ENCODE results near the gene CTNNA1.

The CTNNA1 gene

DNA sequence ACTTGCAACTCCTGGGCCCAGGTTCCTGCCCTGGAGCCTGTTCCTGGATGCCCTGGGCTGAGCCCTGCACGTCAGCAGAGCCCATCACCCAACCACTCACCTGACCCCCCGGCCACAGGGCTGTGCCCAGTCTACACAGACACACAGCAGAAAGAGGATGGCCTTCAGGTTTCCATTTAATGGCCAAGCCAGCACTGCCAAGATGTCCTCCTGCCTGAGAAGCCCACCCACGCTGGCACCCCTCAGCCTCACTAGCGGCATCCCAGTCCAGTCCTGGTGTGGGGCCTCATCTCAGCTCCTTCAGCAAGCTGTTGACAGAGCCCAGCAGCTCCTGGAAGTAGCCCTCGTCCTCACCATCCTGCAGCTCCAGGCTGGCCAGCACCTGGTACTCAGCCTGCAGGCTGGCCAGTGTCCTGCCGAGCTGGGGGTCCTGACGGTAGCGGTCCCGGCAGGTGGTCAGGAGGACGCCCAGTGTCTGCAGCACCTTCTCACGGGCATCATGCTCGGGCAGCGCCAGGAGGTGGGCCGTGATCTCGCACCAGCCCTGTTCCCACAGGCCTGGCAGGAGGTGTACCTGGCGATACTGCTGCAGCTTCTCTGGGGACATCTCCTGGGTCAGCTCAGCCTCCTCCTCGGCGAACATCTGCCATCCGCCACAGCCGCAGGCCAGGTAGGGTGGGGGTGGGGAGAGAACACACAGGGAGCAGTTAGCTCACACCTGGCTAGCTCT lies 193.8 kb downstream of the CTNNA1 start:
- H3K4me3 ChIP-seq (replicated peaks; ENCODE audit: low read depth, low read length): no peak overlapping the region
- peaks cover 26% of the 10 kb centered on the region for H3K36me3 ChIP-seq (ENCODE audit: control insufficient read depth, insufficient read depth, low read length)
- DNase-seq (ENCODE audit: extremely low read depth, insufficient read length): no peak
- H3K27me3 ChIP-seq (replicated peaks; ENCODE audit: control insufficient read depth, insufficient read depth, low read length): no peaks in the 10 kb centered on the region
- no peak for TF ChIP-seq CTCF (IDR thresholded peaks at IDR 0.05; ENCODE audit: insufficient read depth, low read length, poor library complexity, severe bottlenecking)

- Histone ChIP-seq H3K27me3 (replicated peaks; ENCODE audit: control insufficient read depth, insufficient read depth, low read length) (no peaks in the 10 kb centered on the region), H3K4me3 (replicated peaks; ENCODE audit: low read depth, low read length) (no peak overlapping the region), H3K36me3 (ENCODE audit: control insufficient read depth, insufficient read depth, low read length) (peaks cover 27% of the 10 kb centered on the region)
- no peak for TF ChIP-seq CTCF (IDR thresholded peaks at IDR 0.05; ENCODE audit: insufficient read depth, low read length, poor library complexity, severe bottlenecking)
- DNase-seq (ENCODE audit: extremely low read depth, insufficient read length): no peak
These were observed 194.6 kb downstream of the CTNNA1 start for GRCh38 chr5:138947780-138948179.

DNA sequence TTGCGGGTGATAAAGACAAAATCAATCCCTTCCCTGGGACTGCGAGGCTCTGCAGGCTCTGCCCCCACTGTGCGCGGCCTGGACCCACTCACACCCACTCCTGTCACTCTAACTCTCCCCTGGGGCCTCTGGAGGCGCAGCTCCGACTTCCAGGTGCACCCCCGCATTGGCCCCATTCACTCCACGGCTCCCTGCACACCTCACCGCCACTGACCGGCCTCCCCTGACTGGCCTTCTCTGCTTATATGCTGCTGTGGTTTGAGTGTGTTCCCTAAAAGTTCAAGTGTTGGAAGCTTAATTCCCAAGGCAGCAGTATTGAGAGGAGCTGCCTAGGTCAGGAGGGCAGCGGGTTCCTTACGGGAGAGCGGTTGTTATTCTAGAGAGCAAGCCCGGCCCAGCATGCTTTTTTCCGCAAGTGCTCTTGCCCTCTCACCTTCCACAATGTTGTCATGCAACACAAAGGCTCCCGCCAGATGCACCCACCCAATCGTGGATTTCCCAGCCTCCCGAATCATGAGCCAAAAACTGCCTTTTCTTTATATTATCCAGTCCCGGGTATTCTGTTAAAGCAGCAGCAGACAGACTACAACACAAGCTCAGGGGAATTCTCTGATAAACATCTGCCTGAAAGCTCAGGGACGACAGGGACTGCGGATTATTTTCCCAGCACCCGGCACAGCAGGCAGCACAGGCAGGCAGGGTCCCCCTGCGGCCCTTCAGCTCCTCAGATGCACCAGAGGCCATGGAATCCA lies 195.4 kb downstream of the CTNNA1 start:
- no peak for TF ChIP-seq CTCF (IDR thresholded peaks at IDR 0.05; ENCODE audit: insufficient read depth, low read length, poor library complexity, severe bottlenecking)
- Histone ChIP-seq H3K36me3 (ENCODE audit: control insufficient read depth, insufficient read depth, low read length) (peaks cover 27% of the 10 kb centered on the region), H3K27me3 (replicated peaks; ENCODE audit: control insufficient read depth, insufficient read depth, low read length) (no peaks in the 10 kb centered on the region), H3K4me3 (replicated peaks; ENCODE audit: low read depth, low read length) (no peak overlapping the region)
- no peak for DNase-seq (ENCODE audit: extremely low read depth, insufficient read length)

GRCh38 chr5:138949223-138949574 lies 196.0 kb downstream of the CTNNA1 start:
- Histone ChIP-seq H3K4me3 (replicated peaks; ENCODE audit: low read depth, low read length) (no peak overlapping the region), H3K36me3 (ENCODE audit: control insufficient read depth, insufficient read depth, low read length) (peaks cover 27% of the 10 kb centered on the region), H3K27me3 (replicated peaks; ENCODE audit: control insufficient read depth, insufficient read depth, low read length) (no peaks in the 10 kb centered on the region)
- no peak for DNase-seq (ENCODE audit: extremely low read depth, insufficient read length)
- TF ChIP-seq CTCF (IDR thresholded peaks at IDR 0.05; ENCODE audit: insufficient read depth, low read length, poor library complexity, severe bottlenecking): no peak

- Histone ChIP-seq H3K36me3 (ENCODE audit: control insufficient read depth, insufficient read depth, low read length) (peaks cover 26% of the 10 kb centered on the region), H3K27me3 (replicated peaks; ENCODE audit: control insufficient read depth, insufficient read depth, low read length) (no peaks in the 10 kb centered on the region), H3K4me3 (replicated peaks; ENCODE audit: low read depth, low read length) (no peak overlapping the region)
- TF ChIP-seq CTCF (IDR thresholded peaks at IDR 0.05; ENCODE audit: insufficient read depth, low read length, poor library complexity, severe bottlenecking): no peak
- no peak for DNase-seq (ENCODE audit: extremely low read depth, insufficient read length)
These were observed 196.8 kb downstream of the CTNNA1 start for GRCh38 chr5:138949988-138950387.

Data from GM06990 (cell line).